G401 (cell line): Measurements from ENCODE around the gene ZNF555. TPM values are rescaled to one million over a fixed set of nuclear protein-coding genes. Genes with fewer than 3 reads are reported as not detected.
"Not testable (repeated sequence)": the region's sequence is repeated elsewhere in the genome, so short reads cannot be mapped to it uniquely, and the experiment has no call there.

ENCODE experiments used
- DNase-seq: peaks from one replicate; pipeline ENCODE4 v3.0.0-alpha.2; 2015; ENCODE audit warnings: low spot score
- in situ Hi-C: cut with HindIII; loops from 2 replicates; pipeline ENCODE4 v1.10.0; 2016; ENCODE audit warnings: low sequenced_read_pairs, mixed read lengths
- total RNA-seq: library from RNA; depleted of rRNA; stranded (reverse); fragments of >200 nt; shearing (Covaris generic); gene quantifications from 2 replicates; pipeline ENCODE4 v1.2.3, GENCODE V29; 2014

Gene ZNF555
- total RNA-seq, 1 experiment from 2014 or later = 19.0 TPM

- DNase-seq = no peak
Observed at GRCh38 chr19:2805991-2806649, 35.2 kb upstream of the ZNF555 start.

DNA sequence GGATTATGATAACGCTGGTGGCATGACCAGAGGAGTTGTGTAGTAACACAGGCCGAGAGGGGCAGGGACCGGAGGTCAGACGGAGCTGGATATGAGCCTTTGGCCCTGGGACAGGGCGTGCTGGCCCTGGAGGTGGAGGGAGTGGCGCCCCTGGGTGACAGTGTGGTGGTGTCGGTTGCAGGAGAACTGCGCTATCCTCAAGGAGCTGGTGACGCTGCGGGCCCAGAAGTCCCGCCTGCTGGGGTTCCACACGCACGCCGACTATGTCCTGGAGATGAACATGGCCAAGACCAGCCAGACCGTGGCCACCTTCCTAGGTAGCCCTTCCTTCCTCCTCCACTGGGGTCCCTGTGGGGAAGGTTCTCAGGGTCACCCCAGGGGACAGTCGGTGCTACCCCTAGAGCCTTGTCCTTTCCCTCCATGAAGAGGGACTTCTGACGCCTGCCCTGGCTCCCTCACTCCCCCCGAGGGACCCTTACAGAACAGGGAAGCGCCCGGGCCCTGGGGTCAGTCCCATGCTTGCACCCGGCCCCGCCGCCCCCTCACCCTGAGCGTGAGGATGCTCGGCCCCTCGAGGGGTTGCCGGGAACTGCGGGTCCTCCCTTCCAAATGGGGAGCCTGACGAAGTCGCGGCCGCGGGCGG is 34.4 kb upstream of the ZNF555 start:
- in situ Hi-C loops = no loop called here
- no peak for DNase-seq

More at GRCh38 chr19:2805991-2806649, 35.2 kb upstream of the ZNF555 start:
- in situ Hi-C loops = no loop called here

- no peak for DNase-seq
- in situ Hi-C loops = no loop called here
Observed at GRCh38 chr19:2807379-2808128, 33.7 kb upstream of the ZNF555 start.

GRCh38 chr19:2808129-2808941 is 32.9 kb upstream of the ZNF555 start:
- in situ Hi-C loops = no loop called here
- no peak for DNase-seq

DNA sequence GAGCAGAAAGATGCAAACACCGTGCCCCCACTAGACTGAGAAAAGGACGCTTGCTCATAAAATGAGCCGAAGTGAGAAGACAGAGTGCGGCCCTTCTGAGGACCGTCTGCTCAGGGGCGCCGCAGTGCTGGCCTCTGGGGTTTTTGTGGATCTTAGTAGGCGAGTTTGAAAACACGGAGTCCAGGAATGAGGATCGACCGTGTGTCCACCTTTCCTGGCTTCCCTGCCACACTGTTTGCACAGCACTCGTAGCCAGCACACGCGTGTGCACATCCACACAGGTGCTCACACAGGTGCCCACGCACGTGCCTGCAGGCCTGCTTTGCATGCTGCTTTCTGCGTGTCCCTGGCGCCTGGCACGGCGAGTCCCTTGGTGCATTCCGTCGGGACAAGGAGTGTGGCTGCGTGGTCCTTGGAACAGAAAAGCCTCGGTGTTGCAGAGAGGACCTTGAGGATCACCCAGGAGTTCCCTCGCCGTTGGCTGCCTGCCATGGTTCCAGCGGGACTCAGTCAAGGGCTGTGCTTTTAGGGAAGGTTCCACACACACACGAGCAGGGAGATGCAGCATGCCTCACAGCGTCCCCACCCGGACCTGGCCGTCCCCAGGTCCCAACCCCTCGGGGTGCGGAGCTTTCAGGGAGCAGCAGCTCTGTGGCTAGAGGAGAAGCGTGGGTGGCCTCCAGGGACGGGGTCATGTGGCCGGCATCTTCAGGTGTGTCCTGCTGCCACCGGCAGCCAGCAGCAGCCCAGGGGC is 31.7 kb upstream of the ZNF555 start:
- in situ Hi-C loops = no loop called here
- no peak for DNase-seq

GRCh38 chr19:2810141-2811091 is 30.9 kb upstream of the ZNF555 start:
- in situ Hi-C loops = no loop called here
- DNase-seq = no peak

DNA sequence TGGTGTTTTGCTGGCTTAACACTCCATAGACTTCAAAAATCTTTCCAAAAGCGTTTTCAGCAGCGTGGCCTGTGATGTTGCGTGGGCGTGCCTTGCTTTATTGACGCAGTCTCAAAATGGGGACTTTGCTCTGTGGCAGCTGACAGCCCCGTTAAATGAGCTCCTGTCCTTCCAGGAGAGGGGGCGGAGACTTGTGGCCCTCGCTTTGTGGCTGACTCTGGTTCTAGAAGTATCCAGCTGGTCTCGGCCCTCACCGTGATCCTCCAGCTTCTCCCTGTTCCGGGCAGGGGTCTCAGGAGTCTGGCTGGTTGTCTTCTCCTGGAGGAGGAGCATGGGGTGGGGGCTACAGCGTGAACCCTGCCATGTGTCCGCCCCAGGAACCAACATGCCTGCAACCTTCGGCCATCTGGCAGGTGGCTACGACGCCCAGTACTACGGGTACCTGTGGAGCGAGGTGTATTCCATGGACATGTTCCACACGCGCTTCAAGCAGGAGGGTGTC is 30.0 kb upstream of the ZNF555 start:
- in situ Hi-C loops = no loop called here
- peak; percentile 23 for DNase-seq

- peak; percentile 78 for DNase-seq
- in situ Hi-C loops = no loop called here
Observed at GRCh38 chr19:2811735-2812413, 29.4 kb upstream of the ZNF555 start.

DNA sequence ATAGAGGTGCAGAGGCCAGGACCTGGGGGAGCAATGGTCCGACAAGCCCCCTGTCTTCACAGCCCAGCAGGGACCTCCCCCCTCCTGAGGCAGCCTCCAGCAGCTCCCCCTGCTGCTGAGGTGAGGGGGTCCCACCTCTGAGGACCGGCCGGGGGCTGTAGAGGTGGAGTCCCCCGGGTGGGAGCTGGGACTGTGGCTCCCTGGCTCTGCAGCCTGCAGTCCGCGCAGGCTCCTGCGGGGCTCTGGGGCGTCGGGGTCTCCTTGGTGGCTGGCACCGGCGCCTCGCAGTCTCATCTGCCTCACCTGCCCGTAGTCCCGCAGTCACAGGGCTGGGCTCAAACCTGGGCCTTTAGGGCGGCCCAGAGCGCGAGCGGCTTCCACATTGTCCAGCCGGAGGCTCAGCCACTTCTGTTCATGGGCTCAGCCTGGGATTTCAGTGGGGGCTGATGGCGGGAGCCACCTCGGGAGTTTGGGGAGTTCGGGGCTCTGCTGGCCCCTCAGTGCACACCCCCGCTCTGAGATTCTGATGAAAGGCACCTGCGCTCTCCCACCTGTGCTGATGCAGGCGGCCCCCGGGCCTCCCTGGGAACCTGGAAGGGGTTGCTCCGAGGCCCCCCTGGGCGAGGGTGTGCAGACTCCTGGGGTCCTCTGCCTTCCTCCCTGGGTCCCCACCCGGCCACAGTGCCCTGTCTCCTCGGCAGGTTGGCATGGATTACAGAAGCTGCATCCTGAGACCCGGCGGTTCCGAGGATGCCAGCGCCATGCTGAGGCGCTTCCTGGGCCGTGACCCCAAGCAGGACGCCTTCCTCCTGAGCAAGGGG is 28.7 kb upstream of the ZNF555 start:
- in situ Hi-C loops = no loop called here
- DNase-seq = no peak

DNA sequence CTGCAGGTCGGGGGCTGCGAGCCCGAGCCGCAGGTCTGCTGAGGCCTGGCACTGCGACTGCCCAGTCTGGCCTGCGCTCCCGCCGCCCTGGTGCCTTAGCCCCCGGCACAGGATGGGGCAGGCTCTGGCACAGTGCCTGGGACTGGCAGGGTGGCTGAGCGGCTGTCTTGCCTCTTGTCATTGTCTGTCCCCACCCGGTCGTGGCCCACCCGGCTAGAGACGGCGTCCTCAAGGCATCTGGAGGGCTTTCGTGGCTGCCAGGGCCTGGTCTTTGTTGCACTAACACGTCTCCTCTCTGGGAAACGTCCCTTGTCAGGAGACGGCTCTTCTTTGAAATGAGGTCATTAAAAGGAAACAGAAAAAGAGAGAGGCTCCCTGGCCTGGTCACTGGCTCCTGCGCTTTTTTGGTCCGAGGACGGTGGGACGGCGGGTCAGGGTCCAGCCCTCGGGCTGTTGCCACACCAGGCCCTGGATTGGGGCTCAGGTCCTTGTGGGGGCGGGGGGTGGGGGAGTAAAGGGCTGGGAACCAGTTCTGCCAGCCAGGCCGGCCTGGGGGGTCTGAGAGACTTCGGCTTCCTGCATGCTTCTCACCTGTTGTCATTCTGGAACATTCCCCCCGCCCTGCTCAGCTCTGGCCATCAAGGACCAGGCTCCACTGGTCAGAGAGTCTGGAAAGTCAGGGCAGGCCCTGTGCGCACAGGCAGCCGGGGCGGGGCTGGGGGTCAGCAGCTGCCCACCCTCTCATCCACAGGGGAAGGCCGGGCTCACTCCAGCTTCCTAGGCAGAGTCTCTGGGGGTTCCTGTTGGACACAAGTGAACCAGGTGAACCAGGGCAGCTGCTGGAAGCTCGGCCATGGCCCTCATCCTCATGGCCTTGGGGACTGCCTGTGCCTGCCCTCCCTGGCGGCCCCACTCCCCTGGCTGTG is 27.8 kb upstream of the ZNF555 start:
- DNase-seq = peak; percentile 25
- in situ Hi-C loops = no loop called here

GRCh38 chr19:2814426-2814825 is 26.8 kb upstream of the ZNF555 start:
- in situ Hi-C loops = no loop called here

GRCh38 chr19:2815191-2815614 is 26.1 kb upstream of the ZNF555 start:
- no peak for DNase-seq
- in situ Hi-C loops = no loop called here

More at GRCh38 chr19:2814426-2814825, 26.8 kb upstream of the ZNF555 start:
- no peak for DNase-seq

DNA sequence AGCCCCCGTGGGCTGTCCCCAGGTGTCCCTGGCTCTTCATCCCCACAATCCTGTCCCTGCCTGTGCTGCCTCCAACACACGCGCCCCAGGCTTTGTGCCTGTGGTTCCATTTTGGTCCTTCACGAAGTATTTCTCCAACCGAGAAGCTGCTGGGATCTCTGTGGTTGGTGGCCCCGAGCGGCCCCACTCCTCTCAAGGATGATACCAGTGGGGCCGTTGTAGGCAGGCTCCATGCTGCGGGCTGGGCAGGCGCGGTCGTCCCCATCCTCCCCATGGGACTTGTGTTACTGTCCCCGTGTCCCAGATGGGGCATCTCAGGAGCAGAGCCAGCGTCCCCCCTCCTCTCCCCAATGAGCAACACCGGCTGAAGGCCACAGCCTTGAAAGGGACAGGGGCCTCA is 25.4 kb upstream of the ZNF555 start:
- in situ Hi-C loops = no loop called here

DNA sequence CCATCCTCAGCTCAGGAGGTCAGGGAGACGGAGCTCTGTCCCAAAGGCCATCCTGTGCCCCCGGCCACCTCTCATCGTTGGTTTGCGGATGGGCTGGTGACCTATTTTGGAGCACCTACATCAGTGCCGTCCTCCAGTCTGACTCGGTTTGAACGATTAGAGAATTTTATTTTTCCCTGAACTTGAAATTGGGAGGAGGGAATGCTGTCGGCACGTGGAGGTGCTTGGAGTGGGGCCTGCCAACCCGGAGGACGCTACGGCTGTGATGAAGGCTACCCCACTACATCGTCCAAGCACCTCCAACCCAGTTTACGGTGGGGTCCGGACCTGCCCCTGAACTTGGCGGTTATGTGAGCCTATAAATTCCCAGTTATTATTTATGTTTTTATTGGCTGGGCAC is 24.6 kb upstream of the ZNF555 start:
- in situ Hi-C loops = no loop called here
- no peak for DNase-seq

More for the DNA sequence above, 25.4 kb upstream of the ZNF555 start:
- no peak for DNase-seq

DNA sequence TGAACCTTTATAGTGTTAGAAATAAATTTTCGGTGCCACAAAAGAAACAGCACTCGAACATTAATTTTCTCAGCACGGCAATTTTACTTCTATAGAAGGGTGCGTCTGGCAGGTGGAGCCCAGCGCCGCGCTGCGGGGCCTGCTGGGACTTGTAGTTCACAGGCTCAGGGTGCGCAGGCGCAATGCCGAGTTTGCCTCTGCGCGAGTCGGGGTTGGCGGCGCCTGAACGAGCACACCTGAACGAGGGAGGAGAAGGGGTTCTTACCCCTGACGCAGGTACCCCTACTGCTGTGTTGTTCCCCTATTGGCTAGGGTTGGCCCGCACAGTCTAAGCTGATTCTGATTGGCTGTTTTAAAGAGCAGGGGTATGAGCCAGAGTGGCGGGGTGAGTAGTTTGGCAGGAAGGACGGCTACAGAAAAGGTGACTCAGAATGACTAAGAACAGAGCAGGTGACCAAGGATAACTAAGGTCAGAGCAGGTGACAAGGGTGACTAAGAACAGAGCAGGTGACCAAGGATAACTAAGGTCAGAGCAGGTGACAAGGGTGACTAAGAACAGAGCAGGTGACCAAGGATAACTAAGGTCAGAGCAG is 23.9 kb upstream of the ZNF555 start:
- in situ Hi-C loops, DNase-seq: not testable (repeated sequence)
